Keratinocyte (primary cell): ENCODE data around the gene ERCC3. TPM values are rescaled to one million over a fixed set of nuclear protein-coding genes. Genes with fewer than 3 reads are reported as not detected.

Experiments
- polyA plus RNA-seq, 5 experiments: library from polyadenylated mRNA; depleted of rRNA in 3 of 5; stranded (reverse) in 3 of 5; stranded (forward) in 1 of 5; unstranded in 1 of 5; fragments of >200 nt; gene quantifications; 1 replicate in 1 of 5; 2 replicates in 3 of 5; 3 replicates in 1 of 5; pipeline versions ENCODE4 v1.2.1 to v1.2.3, GENCODE V29; 2011 to 2012; ENCODE audit warnings: missing spikeins in 2 of 5, low read depth in 1 of 5, low replicate concordance in 1 of 5
- small RNA-seq, 3 experiments: library from RNA; depleted of rRNA; stranded (forward); fragments of <200 nt; gene quantifications; one replicate each; pipeline ENCODE3, GENCODE V24; 2012; ENCODE audit warnings: low read depth in 3 of 3, low replicate concordance in 1 of 3; ENCODE audit not compliant: insufficient read length in 3 of 3

Gene ERCC3
- polyA plus RNA-seq, 1 donor (not counting 4 experiments of a cell fraction or from before 2014, with no cell fraction given): 40.6 TPM

Small RNA genes within 50 kb of the gene (small RNA-seq; reads per million reads assigned to genes)
- 0 to 2.5 (median 0.33) reads per million in 3 experiments for gene RNU6-1147P

Other genes starting within 250 kb of the ERCC3 start
- gene BIN1, start 187.0 kb downstream of the ERCC3 start, polyA plus RNA-seq: 4.2 to 6.5 TPM (median 5.4 TPM) in 3 replicates
- gene CYP27C1, start 73.8 kb downstream of the ERCC3 start, polyA plus RNA-seq: 3.1 to 7.9 TPM (median 6.1 TPM) in 3 replicates
- gene MAP3K2, start 93.8 kb upstream of the ERCC3 start, polyA plus RNA-seq: 8.7 to 11.9 TPM (median 9.9 TPM) in 3 replicates
- 0.16 to 0.42 TPM (median 0.33 TPM) in 3 replicates for gene PROC, start 124.3 kb upstream of the ERCC3 start, polyA plus RNA-seq
- gene IWS1, start 232.3 kb upstream of the ERCC3 start, polyA plus RNA-seq: 34.8 to 52.0 TPM (median 50.3 TPM) in 3 replicates
- not detected in 3 replicates for gene MYO7B, start 241.5 kb upstream of the ERCC3 start, polyA plus RNA-seq